LoVo (cell line): ENCODE measurements around the gene TASP1.
"Not testable (repeated sequence)": the region's sequence is repeated elsewhere in the genome, so short reads cannot be mapped to it uniquely, and the experiment has no call there.

Source experiments
- DNase-seq: peaks from one replicate; pipeline ENCODE4 v3.0.0-alpha.2; 2016; ENCODE audit warnings: low spot score

The TASP1 gene, protein sequence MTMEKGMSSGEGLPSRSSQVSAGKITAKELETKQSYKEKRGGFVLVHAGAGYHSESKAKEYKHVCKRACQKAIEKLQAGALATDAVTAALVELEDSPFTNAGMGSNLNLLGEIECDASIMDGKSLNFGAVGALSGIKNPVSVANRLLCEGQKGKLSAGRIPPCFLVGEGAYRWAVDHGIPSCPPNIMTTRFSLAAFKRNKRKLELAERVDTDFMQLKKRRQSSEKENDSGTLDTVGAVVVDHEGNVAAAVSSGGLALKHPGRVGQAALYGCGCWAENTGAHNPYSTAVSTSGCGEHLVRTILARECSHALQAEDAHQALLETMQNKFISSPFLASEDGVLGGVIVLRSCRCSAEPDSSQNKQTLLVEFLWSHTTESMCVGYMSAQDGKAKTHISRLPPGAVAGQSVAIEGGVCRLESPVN

DNA sequence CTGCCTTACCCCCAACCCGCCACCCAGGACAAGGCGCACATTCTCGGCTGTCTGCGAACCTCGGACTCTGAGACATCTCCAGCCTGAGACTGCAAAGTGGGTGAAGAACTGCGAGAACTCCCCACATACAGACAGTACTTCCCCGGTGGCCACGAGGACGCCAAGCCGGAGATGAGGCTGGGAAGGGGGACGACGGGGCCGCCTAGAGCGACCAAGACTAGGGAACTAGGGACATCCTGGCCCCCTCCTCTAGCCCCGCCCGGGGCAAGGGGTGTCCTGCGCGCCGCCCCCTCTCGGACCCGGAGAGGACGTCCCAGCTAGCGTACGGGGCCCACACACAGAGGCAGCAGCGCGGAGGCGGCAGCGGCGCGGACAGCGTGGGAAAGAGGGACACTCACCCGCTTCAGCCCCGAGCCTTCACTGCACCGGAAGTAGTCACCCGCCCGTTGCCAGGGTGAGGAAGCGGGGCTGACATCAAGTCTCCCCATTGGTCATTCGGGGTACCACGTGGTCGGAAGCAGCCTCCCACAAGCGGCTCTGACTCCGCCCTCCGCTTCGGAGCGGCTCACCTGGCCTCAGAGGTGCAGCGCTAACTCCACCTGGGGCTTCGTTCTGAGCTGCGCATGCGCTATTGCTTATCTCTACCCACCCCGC is at the start of gene TASP1:
TASP1 (minus strand) TSS at position 437 of the 654 bp plus-strand sequence. CDS start 8,854 bp downstream, outside the sequence.
- DNase-seq = peak; percentile 98

DNA sequence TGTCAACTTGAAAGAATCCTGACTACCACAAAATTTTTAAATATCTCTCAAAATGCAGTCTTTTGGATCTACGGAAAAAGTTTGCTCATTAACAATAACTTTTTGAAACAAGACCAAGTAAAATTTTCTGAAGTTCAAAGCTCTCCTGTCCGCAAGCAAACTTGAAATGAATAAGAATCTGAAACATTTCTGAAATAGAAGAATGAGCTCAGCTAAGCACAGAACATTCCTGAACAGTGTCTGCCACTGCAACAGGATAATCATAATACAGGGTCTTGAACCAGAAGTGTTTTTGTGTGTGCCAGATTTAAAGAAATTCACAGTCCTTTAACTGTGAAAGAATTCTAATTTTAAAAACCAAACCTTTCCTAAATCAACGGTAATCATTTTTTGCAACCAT is 49.1 kb upstream of the TASP1 start:
- no peak for DNase-seq

DNA sequence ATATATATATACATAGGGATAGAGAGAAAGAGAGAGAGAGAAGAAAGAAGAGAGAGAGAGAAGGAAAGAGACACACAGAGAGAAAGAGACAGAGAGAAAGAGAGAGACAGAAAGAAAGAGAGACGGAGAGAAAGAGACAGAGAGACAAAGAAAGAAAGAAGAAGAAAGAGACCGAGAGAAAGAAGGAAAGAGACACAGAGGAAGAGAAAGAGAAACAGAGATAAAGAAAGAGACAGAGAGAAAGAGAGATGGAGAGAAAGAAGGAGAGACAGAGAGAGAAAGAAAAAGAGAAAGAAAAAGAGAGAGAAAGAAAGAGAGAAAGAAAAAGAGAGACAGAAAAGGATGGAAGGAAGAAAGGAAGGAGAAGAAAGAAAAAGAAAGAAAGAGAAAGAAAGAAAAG is 46.9 kb upstream of the TASP1 start:
- DNase-seq = no peak

DNA sequence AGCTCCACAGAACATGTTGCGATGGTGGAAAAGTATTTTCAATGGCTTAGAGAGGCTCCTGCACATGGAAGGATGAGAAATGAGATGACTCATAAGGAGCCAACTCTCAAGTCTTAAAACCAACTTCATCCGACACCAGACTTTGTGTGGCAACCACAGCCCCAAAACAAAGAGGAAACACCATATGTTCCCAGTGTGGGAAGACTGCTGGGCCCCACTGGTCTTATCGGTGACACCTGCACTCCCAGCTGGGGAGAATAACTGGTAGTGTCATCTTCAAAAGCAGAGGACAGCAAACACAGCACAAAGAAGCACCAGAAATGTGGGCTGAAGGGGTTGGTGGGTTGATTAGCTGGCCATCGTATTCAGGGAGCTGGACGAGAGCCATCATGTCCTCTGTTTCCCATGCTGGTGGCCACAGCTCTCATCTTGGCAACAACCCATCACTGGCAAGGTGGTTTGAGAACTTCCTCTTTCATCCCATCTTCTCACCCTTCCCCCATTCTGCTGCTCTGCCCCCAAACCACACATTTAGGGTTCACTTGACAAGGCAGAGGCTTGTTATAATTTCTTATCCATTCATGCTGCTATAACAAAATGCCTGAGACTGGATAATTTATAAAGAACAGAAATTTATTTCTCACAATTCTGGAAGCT is 46.0 kb upstream of the TASP1 start:
- no peak for DNase-seq

DNA sequence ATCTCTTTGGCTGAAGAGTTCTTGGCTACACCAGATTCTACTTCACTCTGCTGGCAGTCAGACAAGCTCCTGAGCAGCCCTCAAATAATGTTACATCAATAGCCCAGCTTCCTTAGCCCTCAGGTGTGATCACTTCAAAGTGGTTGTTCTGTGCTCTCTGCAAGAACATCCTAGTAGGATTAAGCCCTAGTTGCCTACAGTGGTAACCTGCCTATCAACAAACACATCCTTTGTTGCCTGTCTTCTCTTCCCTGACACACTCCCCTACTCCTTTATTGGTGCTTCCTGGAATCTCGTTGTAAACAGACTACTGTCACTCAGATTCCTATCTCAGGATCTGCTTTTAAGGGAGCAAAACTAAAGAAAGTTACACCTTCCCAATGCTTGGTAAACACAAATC is 45.1 kb upstream of the TASP1 start:
- DNase-seq = no peak

DNA sequence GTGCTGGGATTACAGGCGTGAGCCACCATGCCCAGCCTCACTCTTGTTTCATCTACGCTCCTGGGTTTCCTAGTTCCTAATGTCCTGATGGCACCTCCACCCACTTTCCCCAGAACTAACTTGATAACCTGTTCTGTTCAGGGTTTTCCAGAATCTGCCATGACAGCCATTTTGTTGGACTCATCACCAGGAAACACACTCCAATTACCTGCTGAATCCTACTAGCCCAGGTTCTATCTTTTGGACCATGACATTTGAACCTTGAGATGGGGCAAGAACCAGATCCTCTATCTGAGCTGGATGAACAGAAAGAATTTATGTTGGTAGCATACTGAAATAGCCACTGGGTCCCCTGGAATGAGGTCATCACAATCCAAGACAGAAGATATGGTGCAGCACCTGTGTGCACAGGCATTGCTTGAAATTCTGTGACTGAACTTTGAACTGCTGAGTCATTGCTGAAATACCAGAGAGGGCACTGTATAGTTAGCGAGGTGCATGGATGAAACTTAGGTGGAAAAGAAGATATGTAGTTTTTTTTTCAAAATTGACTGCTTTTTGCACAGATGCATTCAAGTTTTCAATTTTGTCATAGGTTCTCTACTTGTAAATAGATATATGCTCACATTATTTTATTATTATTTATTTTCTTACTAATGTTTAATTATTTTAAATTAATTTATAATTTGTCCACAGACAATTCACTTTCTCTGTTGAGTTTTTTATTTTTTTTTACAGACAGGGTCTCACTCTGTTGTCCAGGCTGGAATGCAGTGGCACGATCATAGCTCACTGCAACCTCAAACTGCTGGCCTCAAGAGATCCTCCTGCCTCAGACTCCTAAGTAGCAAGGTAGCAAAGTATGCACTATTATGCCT is 42.8 kb upstream of the TASP1 start:
- peak; percentile 73 for DNase-seq

DNA sequence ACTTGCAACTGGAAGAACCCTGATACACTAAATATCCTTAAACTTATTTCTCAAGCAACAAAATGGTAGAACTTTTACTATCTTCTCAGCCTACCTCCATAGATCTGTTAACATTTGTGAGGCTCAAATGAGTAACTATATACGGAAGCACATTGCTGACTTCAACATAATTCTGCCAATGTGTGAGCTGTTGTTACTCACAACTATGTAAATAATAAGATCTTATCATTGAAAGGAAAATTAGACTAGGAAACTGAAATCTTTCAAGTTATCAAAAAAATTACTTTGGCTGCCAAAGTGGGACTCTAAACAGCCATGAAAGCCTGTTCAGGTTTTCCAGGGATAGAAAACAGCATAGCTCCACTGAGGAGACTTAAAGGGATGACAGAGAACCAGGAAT is 40.2 kb upstream of the TASP1 start:
- no peak for DNase-seq

DNA sequence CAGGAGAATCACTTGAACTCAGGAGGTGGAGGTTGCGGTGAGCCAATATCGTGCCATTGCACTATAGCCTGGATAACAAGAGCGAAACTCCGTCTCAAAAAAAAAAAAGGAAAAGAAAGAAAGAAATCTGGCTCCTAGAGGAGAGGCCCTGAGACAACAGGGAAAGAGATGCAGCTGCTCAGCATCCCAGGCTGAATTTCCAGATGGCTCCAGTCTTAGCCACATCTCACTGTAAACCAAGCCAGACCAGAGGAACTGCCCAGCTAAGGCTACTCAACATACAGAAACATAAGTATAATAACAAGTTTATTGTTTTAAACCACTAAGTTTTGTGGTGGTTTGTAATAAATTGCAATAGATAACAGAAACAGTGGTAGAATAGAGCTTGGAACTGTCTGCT is 38.5 kb upstream of the TASP1 start:
- no peak for DNase-seq

DNA sequence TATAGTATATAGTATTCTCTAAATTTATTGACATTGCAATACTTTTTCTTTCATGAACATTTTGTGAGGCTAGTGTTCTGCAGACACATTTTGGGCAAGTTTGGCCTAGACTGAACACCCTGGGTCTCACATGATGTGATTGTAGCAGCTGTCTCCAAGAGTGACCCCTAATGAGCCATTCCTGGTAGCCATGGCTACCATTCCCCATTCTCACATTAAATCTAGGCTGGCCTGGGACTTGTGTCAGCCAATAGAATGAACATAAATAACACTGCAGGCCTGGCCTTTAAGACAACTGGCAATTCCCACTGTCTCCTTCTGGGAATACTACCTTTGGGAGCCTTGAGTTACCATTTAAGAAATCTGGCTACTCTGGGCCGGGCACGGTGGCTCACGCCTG is 38.0 kb upstream of the TASP1 start:
- no peak for DNase-seq

DNA sequence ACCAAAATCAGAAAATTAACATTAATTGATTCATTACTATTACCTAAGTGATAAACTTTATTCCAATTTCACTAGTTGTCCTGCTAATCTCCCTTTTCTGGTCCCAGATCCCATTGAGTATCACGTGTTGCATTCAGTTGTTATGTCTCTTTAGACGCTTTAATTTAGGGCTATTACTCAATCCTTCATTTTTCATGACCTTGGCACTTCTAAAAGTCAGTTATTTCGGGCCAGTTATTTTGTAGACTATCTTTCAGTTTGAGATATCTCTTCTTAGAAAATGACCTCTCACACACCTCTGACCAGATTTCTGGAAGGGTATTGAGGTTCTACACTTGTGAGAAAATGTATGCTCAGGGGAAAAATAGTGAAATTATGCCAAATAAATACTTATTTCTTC is 34.0 kb upstream of the TASP1 start:
- no peak for DNase-seq

DNA sequence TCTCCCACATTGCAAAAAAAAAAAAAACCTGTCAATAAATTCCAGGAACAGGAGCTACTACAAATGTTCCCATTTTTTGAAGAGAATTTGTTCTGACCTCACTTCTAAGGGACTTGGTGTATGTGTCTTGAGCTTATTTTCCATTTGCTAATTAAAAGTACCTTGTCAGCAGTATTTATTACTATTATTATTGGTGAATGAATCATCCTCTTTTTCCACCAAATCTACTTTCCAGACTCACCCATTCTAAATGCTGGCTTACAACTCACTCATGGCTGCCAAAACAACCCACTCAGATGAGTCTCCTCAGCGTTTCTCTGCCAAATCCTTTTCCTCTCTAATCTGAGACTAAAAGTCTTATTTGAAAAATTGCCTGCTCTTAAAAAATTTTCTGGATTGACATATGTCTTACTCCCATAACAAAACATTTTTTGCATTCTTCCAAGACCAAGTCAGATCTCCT is 33.2 kb upstream of the TASP1 start:
- no peak for DNase-seq

DNA sequence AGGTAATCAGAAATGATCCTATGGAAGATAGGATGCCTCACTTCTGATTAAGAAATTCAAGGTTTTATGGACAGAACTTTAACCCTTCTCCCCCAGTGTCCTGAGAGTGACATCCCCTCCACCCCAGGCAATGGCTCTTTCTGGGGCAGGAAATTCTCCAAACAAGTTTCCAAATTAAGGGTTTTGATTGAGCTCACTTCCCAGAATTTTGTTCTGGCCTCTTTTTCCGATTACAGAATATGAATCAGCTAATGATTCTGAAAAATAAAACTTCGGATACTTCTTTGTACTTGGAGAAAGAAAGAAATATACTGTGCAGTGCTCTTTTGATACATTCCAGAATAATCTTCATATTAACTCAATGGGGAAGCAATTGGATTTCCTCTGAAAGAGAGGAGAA is 32.8 kb upstream of the TASP1 start:
- no peak for DNase-seq

DNA sequence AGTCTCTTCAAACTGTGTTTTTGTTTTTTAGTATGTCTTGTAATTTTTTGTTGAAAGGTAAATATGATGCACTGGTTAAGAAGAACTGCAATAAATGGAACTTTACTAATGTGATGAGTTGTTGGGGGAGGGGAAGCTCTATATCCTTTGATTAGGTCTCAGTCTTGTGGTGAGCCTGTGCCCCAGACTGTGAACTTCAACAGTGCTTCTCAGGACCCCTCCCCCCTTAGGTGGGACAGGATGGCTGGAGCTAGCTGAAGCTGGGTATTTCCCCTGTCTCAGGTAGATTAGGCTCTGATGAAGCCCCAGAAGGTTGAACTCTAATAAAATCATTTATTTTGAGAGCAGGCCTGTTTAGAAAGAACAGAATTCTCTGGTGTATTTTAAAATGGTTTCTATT is 31.4 kb upstream of the TASP1 start:
- DNase-seq = no peak

DNA sequence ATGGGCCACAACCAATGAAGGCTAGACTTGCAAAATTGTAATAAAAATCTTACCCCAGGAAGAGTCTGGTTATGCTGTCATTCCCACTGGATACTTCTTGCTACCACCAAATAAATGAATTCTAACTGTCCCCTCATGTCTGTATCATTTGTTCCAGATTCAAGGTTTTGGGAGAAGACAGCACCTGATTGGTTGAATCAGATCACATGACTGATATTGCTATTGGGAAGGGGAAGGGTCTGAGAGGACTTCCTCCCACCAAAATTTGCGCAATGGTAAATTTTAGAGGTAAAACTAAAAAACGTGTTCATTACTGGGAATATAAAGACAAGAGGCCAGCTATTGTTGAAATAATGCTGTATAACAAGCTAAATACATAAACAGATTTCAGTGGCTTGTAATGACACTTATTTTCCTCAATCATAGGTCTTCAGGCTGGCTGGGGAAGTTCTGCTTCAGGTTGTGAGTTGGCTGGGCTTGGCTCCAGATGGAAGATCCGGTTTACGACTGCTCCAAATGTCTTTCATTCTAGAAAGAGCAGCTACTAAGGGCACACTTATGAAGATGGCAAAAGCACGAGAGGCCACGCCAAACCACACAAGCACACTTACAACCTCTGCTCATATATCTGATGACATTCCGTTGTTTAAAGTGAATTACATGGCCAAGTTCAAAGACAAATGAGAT is 27.1 kb upstream of the TASP1 start:
- no peak for DNase-seq

DNA sequence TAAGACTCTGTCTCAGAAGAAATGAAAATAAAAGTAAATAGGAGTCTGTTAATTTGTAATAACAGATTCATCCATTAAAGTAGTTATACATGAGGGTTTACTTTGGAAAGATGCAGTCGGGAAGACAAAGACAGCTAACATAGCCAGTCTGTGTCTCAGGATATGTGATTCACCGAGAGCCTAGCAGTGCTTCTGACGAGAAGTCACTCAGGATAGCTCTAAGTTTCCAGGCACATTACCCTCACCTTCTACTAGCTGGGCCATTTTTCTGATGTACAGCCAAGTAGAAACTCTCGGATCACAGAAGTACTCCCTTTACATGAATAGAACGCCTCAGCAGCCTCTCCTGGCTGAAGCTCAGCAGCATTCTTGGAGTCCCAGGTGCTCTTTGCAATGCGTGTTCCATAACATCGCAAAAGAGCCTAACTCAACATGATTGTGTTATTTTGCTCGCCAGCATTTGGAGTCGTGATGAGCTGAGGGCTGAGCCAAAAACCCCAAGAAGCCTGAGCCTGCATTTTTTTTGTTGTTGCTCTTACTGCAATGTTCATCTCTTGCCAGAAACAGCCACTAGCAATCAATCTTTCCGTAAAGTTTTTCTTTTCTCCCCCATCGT is 22.4 kb upstream of the TASP1 start:
- no peak for DNase-seq

DNA sequence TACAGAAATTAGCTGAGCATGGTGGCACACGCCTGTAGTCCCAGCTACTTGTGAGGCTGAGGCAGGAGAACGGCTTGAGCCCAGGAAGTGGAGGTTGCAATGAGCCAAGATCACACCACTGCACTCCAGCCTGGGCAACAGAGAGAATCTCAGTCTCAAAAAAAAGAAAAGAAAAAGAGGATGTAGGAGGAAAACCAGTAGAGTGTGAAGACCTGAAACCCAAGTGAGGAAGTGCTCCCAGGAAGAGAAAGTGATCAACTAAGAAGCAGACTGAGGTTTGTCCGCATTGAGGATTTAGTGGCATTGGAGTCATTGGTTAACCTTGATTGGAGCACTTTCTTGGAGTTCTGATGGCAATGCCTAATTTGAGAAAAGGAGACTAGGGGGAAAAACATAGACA is 20.6 kb upstream of the TASP1 start:
- no peak for DNase-seq

DNA sequence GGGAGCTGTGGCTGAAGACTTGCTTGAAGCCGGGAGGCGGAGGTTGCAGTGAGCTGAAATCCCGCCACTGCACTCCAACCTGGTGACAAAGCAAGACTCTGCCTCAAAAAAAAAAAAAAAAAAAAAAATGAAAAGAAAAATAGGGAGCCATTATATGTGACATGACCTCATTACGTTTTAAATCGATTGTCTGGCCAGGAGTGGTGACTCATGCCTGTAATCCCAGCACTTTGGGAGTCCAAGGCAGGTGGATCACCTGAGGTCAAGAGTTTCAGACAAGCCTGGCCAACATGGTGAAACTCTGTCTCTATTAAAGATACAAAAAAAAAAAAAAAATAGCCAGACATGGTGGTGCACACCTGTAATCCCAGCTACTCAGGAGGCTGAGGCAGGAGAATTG is 19.3 kb upstream of the TASP1 start:
- DNase-seq = not testable (repeated sequence)

DNA sequence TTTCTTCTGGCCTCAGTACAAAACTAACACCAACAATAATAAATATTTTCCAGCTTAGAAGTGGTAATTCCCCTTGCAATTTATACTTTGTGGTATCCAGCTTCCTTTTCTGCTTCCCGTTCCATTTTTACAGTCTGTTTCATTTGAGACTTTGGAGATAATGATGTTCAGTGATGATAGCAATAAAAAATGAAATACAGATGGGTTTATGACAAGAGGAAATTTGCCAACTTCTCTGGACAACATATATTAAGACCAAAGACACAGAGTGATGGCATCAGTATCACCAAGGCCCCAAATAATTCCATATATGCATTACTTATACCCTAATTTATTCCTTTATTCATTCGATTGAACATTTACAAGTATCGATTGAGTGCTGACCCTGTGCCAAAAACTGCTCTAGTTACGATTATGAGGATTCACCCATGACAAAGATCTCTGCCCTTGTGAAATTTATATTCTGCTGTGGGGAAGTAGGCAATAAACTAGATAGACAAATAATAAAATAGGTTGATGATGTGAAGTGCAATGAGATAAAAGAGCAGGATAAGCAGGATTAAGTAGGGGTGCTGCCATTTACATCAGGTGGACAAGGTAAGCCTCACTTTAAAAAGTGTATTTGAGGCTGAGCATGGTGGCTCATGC is 18.1 kb upstream of the TASP1 start:
- DNase-seq = no peak

DNA sequence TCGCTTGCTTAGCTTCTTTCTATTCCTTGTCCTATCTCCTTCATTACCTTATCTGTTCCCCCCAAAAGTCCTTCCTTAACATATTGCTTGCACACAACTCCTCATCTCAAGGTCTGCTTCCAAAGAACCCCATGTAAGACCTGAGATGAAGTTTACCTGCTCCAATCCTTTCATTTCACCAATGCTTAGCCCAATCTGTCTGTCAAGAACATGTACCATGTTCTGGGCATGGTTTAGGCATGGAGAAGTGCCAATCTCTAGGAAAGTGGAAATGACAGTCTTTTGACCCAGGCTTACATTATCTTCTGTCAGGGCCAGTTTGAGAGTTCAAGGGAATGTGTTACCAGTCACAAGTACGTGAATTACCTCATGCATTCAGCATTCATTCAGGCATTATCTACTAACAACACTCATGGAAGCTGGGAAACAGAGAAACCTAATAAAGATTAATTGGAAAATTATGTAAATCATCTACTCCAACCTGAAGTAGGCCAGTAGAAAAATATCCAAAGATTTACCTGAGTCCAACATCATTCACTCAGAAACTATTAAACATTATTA is 15.8 kb upstream of the TASP1 start:
- no peak for DNase-seq

DNA sequence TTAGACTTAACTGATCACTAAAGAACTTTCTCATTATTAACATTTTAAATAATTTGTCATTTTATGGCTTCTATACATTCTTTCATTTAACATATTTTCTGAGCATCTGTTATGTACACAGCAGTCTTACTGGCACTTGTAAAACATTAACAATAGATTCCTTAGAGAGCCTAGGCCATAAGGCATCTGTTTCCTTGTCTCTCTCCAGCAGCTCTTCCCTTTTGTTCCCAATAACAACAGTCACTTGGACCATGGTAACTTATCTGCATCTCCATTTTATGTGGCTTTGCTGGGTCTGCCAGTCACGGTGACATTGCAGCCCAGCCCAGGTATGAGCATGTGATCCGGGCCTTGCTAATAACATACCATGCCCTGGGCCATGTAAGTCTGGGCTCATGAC is 11.7 kb upstream of the TASP1 start:
- no peak for DNase-seq
